ENCODE results near the gene HRK. TPM values are rescaled to one million over a fixed set of nuclear protein-coding genes. Genes with fewer than 3 reads are reported as not detected.

HRK gene
- total and polyA plus RNA-seq, 4 donors, result 0.14 TPM; not detected in 3

- H3K4me1 ChIP-seq (ENCODE audit: control insufficient read depth in 4 of 4, insufficient read depth in 4 of 4, low read length in 3 of 4), result no peaks in the 10 kb centered on the region
- no peak for DNase-seq (ENCODE audit: low spot score)
- H3K4me3 ChIP-seq (ENCODE audit: low read depth in 1 of 3, low read length in 3 of 3), result no peak overlapping the region
- H3K27me3 ChIP-seq (ENCODE audit: control insufficient read depth in 4 of 4, insufficient read depth in 4 of 4, low read length in 3 of 4), result peaks cover 0 to 6% (median 0%) of the 10 kb centered on the region in 4 donors
- 94% methylated on average over 2 of the region's 2 CpGs for WGBS
- H3K27ac ChIP-seq (ENCODE audit: low read depth in 1 of 2, low read length in 2 of 2), result no peak overlapping the region
- H3K9me3 ChIP-seq (ENCODE audit: control insufficient read depth in 4 of 4, low read length in 3 of 4), result no peaks in the 10 kb centered on the region
- TF ChIP-seq MAX (IDR thresholded peaks at IDR 0.05), result no peak
- no peak for TF ChIP-seq HNF4G (IDR thresholded peaks at IDR 0.05)
- TF ChIP-seq REST (IDR thresholded peaks at IDR 0.05), result no peak
- TF ChIP-seq, protein P1, sequence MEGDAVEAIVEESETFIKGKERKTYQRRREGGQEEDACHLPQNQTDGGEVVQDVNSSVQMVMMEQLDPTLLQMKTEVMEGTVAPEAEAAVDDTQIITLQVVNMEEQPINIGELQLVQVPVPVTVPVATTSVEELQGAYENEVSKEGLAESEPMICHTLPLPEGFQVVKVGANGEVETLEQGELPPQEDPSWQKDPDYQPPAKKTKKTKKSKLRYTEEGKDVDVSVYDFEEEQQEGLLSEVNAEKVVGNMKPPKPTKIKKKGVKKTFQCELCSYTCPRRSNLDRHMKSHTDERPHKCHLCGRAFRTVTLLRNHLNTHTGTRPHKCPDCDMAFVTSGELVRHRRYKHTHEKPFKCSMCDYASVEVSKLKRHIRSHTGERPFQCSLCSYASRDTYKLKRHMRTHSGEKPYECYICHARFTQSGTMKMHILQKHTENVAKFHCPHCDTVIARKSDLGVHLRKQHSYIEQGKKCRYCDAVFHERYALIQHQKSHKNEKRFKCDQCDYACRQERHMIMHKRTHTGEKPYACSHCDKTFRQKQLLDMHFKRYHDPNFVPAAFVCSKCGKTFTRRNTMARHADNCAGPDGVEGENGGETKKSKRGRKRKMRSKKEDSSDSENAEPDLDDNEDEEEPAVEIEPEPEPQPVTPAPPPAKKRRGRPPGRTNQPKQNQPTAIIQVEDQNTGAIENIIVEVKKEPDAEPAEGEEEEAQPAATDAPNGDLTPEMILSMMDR (IDR thresholded peaks at IDR 0.05; ENCODE audit: low read depth, low read length, missing input control), result no peak
- no peak for TF ChIP-seq EGR1 (IDR thresholded peaks at IDR 0.05; ENCODE audit: low read depth in 2 of 2)
- no peak for TF ChIP-seq JUND (IDR thresholded peaks at IDR 0.05)
- no peak for TF ChIP-seq HNF4A (conservative IDR thresholded peaks at IDR 0.05)
- no peak for TF ChIP-seq TAF1 (conservative IDR thresholded peaks at IDR 0.05)
- H3K36me3 ChIP-seq (ENCODE audit: control insufficient read depth in 4 of 4, insufficient read depth in 3 of 4, low read depth in 1 of 4, low read length in 3 of 4), result no peaks in the 10 kb centered on the region
- H3K9ac ChIP-seq (ENCODE audit: low read depth in 1 of 2, low read length in 2 of 2), result no peak overlapping the region
Measured at GRCh38 chr12:116867523-116867922, 13.7 kb downstream of the HRK start.

DNA sequence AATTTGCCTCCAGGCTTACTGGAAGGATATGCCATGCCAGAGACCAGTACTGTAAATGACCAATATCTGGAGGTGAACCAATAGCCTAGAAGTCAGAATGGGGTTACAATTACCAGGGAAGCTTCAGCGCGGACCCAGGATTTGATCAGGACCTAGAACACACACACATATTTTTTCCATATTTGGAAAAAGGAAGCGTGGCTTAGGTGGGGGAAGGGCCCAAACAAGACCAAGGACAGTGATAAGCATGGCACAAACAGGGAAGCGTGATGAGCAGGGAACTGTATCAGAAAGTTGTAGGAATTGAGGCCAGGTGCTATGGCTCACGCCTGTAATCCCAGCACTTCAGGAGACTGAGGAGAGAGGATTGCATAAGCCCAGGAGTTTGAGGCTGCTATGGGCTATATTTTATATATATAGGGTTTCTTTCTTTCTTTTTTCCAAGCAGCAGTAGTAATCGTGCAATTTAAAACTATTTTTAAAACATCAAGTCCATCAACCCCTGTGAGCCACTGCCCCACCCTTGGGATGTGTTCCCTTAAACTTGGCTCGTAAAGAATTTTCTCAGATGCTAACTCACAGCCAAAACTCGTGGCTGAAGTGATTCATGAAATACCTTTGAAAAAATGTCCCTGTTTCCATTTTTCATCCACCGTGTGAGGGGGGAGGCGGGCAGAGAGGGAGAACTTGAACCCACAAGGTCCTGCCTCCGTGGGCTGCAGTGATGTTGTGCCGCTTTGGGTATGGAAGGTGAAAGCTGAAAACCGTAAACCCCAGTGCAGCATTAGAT lies 16.7 kb downstream of the HRK start:
- DNase-seq (ENCODE audit: low spot score), result no peak
- no peak overlapping the region for H3K9ac ChIP-seq (ENCODE audit: low read depth in 1 of 2, low read length in 2 of 2)

More for the DNA sequence above, 16.7 kb downstream of the HRK start:
- no peak for TF ChIP-seq RAD21 (IDR thresholded peaks at IDR 0.05)
- no peak for TF ChIP-seq HNF4G (IDR thresholded peaks at IDR 0.05)
- no peak for TF ChIP-seq EGR1 (IDR thresholded peaks at IDR 0.05; ENCODE audit: low read depth in 2 of 2)
- no peak for TF ChIP-seq REST (IDR thresholded peaks at IDR 0.05)
- TF ChIP-seq FOXA1 (IDR thresholded peaks at IDR 0.05), result no peak
- TF ChIP-seq JUND (IDR thresholded peaks at IDR 0.05), result no peak
- TF ChIP-seq, protein P1 (IDR thresholded peaks at IDR 0.05; ENCODE audit: low read depth, low read length, missing input control), result no peak
- TF ChIP-seq, protein P2, sequence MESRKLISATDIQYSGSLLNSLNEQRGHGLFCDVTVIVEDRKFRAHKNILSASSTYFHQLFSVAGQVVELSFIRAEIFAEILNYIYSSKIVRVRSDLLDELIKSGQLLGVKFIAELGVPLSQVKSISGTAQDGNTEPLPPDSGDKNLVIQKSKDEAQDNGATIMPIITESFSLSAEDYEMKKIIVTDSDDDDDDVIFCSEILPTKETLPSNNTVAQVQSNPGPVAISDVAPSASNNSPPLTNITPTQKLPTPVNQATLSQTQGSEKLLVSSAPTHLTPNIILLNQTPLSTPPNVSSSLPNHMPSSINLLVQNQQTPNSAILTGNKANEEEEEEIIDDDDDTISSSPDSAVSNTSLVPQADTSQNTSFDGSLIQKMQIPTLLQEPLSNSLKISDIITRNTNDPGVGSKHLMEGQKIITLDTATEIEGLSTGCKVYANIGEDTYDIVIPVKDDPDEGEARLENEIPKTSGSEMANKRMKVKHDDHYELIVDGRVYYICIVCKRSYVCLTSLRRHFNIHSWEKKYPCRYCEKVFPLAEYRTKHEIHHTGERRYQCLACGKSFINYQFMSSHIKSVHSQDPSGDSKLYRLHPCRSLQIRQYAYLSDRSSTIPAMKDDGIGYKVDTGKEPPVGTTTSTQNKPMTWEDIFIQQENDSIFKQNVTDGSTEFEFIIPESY (IDR thresholded peaks at IDR 0.05), result no peak
- Histone ChIP-seq H3K9me3 (ENCODE audit: control insufficient read depth in 4 of 4, low read length in 3 of 4) (no peaks in the 10 kb centered on the region), H3K4me3 (ENCODE audit: low read depth in 1 of 3, low read length in 3 of 3) (no peak overlapping the region), H3K27me3 (ENCODE audit: control insufficient read depth in 4 of 4, insufficient read depth in 4 of 4, low read length in 3 of 4) (peaks cover 0 to 9% (median 0%) of the 10 kb centered on the region in 4 donors), H3K27ac (ENCODE audit: low read depth in 1 of 2, low read length in 2 of 2) (no peak overlapping the region), H3K4me1 (ENCODE audit: control insufficient read depth in 4 of 4, insufficient read depth in 4 of 4, low read length in 3 of 4) (no peaks in the 10 kb centered on the region), H3K36me3 (ENCODE audit: control insufficient read depth in 4 of 4, insufficient read depth in 3 of 4, low read depth in 1 of 4, low read length in 3 of 4) (no peaks in the 10 kb centered on the region)
- WGBS, result 67% methylated on average over 13 of the region's 13 CpGs
